ENCODE data around the gene IL1F10. TPM values are rescaled to one million over a fixed set of nuclear protein-coding genes. Genes with fewer than 3 reads are reported as not detected.
A peak's percentile ranks its signal among the peaks of the same experiment; 100 is the strongest.
"Not testable (repeated sequence)": the region's sequence is repeated elsewhere in the genome, so short reads cannot be mapped to it uniquely, and the experiment has no call there.

The IL1F10 gene
- total RNA-seq, 1 donor from 2014 or later: not detected

DNA sequence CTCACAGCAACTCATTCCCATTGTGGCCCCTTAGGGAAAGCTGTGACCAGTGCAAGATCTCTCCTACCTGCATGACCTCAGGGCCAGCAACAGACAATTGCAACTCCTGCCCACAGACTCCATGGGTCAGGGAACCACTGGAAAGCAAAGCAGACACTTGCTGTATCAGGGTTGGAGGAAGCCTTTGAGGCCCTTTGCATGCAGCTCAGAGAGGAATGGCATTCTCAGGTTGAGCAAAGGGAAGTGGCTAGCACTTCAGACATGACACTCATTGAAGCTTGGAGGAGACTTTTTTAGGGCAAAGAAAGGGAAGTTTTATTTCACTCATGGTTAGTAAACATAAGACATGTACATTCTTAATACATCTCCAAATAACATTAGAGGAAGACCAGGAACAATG lies 22.1 kb downstream of the IL1F10 start:
- Histone ChIP-seq H3K4me3 (ENCODE audit: low read depth, low read length) (no peak overlapping the region), H3K36me3 (ENCODE audit: control insufficient read depth, insufficient read depth, low read length) (no peaks in the 10 kb centered on the region), H3K27me3 (ENCODE audit: control insufficient read depth, insufficient read depth, low read length) (no peaks in the 10 kb centered on the region)
- DNase-seq (ENCODE audit: low read depth): no peak
- no peak for FAIRE-seq
- no peak for TF ChIP-seq CTCF (IDR thresholded peaks at IDR 0.05; ENCODE audit: insufficient read depth, low read length, severe bottlenecking)

DNA sequence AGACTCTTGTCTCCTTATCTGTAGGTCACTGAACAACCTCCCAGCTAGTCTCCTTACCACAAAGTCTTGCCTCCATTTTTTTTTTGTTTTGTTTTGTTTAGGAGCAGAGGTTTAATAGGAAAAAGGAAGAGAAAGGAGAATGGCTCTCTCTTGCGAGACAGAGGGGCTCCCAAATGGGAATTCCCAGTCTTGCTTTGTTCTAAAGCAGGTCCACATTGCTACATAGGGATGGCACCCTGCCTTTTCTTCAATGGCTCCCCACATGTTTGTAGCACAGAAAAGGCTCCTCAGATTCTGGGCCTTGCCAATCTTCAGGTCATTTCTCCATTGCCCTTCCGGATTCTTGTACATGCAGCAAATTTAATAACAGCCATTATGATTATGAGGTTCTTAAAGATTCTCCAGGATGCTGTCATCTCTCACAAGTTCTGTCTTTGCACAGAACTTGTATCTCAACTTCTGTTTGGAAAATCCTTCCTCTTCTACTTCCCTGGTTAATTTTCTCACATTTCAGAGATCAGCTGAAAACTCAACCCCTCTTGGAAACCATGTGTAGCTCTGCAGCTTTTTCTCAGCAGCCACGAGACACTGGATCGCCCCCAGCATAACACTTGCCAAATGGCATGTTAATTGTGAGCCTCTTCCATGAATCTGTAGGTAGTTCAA lies 23.6 kb downstream of the IL1F10 start:
- Histone ChIP-seq H3K4me3 (ENCODE audit: low read depth, low read length) (no peak overlapping the region), H3K27me3 (ENCODE audit: control insufficient read depth, insufficient read depth, low read length) (no peaks in the 10 kb centered on the region), H3K36me3 (ENCODE audit: control insufficient read depth, insufficient read depth, low read length) (no peaks in the 10 kb centered on the region)
- FAIRE-seq: peak; percentile 72
- TF ChIP-seq CTCF (IDR thresholded peaks at IDR 0.05; ENCODE audit: insufficient read depth, low read length, severe bottlenecking): no peak
- DNase-seq (ENCODE audit: low read depth): no peak

GRCh38 chr2:113092864-113093612 lies 25.3 kb downstream of the IL1F10 start:
- H3K4me3 ChIP-seq (ENCODE audit: low read depth, low read length): no peak overlapping the region
- DNase-seq (ENCODE audit: low read depth): no peak
- no peak for TF ChIP-seq CTCF (IDR thresholded peaks at IDR 0.05; ENCODE audit: insufficient read depth, low read length, severe bottlenecking)
- H3K36me3 ChIP-seq (ENCODE audit: control insufficient read depth, insufficient read depth, low read length): no peaks in the 10 kb centered on the region
- H3K27me3 ChIP-seq (ENCODE audit: control insufficient read depth, insufficient read depth, low read length): no peaks in the 10 kb centered on the region
- no peak for FAIRE-seq

DNA sequence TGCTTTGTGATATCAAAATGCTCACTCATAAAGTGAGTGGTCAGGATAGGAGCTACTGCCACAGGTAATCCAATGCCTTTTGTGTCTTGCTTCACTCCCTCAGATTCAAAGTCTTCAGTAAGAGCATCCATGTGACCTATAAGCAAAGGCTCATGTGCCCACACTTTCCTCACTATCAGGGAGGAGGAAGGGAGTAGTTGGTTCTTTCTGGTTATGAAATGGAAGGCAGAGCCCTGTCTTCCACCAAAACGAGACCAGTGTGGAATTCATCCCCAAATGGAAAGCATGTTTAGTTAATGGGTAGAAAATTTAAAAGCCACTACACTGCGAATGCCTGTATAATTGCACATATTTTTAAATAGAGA lies 25.8 kb downstream of the IL1F10 start:
- TF ChIP-seq CTCF (IDR thresholded peaks at IDR 0.05; ENCODE audit: insufficient read depth, low read length, severe bottlenecking): no peak

DNA sequence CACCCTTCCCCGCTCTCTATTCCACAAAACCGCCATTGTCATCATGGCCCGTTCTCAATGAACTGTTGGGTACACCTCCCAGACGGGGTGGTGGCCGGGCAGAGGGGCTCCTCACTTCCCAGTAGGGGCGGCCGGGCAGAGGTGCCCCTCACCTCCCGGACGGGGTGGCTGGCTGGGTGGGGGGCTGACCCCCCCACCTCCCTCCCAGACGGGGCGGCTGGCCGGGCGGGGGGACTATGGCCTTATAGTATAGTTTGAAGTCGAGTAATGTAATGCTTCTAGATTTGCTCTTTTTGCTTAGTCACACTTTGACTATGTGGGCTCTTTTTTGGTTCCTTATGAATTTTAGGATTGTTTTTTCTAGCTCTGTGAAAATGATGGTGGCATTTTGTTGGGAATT lies 28.5 kb downstream of the IL1F10 start:
- not testable (repeated sequence) for DNase-seq (ENCODE audit: low read depth); H3K27me3 ChIP-seq (ENCODE audit: control insufficient read depth, insufficient read depth, low read length); H3K4me3 ChIP-seq (ENCODE audit: low read depth, low read length); FAIRE-seq; H3K36me3 ChIP-seq (ENCODE audit: control insufficient read depth, insufficient read depth, low read length)

More for the DNA sequence above, 25.8 kb downstream of the IL1F10 start:
- H3K27me3 ChIP-seq (ENCODE audit: control insufficient read depth, insufficient read depth, low read length): no peaks in the 10 kb centered on the region
- FAIRE-seq (no peak), DNase-seq (ENCODE audit: low read depth) (no peak)
- H3K4me3 ChIP-seq (ENCODE audit: low read depth, low read length): no peak overlapping the region
- H3K36me3 ChIP-seq (ENCODE audit: control insufficient read depth, insufficient read depth, low read length): no peaks in the 10 kb centered on the region

- H3K27me3 ChIP-seq (ENCODE audit: control insufficient read depth, insufficient read depth, low read length); H3K36me3 ChIP-seq (ENCODE audit: control insufficient read depth, insufficient read depth, low read length); DNase-seq (ENCODE audit: low read depth); H3K4me3 ChIP-seq (ENCODE audit: low read depth, low read length); FAIRE-seq: not testable (repeated sequence)
Measured at GRCh38 chr2:113096842-113097618, 29.3 kb downstream of the IL1F10 start.
